Gastroesophageal sphincter (tissue), 3 donors: Measurements from ENCODE around the gene CPNE7.

ENCODE experiments used
- POLR2A ChIP-seq, 2 donors: fragments of 450-650 bp; IDR thresholded peaks; one replicate each; pipeline ENCODE4 v1.6.1; 2017; ENCODE audit warnings: antibody characterized with exemption in 2 of 2, mild to moderate bottlenecking in 2 of 2, moderate library complexity in 1 of 2
- POLR2AphosphoS5 ChIP-seq: sonication (generic); formaldehyde crosslinking; IDR thresholded peaks from one replicate; pipeline ENCODE4 v1.6.1; 2017; ENCODE audit warnings: antibody characterized with exemption
- TF ChIP-seq, protein P1 (sequence below), 4 experiments: fragments of 200-600 bp in 2 of 4; fragments of 450-650 bp in 2 of 4; sonication (generic) in 1 of 4; IDR thresholded peaks; one replicate each; pipeline ENCODE4 v1.5.1; 2017 to 2019; ENCODE audit warnings: antibody characterized with exemption in 4 of 4, mild to moderate bottlenecking in 2 of 4, moderate library complexity in 2 of 4

DNA sequence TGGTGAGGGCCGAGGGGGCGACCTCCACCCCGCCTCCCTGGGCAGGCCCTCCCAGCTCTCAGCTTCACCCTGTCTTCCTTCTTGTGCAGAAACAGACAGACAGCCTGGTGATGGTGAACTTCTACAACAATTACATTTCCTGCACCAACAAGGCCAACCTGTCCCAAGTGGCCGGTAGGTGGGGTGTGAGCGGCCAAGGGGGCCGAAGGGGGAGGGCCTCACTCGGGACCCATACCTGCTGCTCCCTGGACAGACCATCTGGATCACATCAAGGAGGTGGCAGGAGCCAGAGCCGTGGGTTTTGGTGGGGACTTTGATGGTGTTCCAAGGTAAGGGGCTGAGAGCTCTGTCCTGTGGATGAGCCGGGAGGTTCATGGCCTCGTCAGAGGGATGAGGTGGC lies 61.8 kb downstream of the CPNE7 start:
- TF ChIP-seq, protein P1, sequence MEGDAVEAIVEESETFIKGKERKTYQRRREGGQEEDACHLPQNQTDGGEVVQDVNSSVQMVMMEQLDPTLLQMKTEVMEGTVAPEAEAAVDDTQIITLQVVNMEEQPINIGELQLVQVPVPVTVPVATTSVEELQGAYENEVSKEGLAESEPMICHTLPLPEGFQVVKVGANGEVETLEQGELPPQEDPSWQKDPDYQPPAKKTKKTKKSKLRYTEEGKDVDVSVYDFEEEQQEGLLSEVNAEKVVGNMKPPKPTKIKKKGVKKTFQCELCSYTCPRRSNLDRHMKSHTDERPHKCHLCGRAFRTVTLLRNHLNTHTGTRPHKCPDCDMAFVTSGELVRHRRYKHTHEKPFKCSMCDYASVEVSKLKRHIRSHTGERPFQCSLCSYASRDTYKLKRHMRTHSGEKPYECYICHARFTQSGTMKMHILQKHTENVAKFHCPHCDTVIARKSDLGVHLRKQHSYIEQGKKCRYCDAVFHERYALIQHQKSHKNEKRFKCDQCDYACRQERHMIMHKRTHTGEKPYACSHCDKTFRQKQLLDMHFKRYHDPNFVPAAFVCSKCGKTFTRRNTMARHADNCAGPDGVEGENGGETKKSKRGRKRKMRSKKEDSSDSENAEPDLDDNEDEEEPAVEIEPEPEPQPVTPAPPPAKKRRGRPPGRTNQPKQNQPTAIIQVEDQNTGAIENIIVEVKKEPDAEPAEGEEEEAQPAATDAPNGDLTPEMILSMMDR (IDR thresholded peaks at IDR 0.05) = no peak
- TF ChIP-seq POLR2A (IDR thresholded peaks at IDR 0.05) (no peak), POLR2AphosphoS5 (no peak)
